OCI-LY7 (cell line): ENCODE data around the gene VAMP8. TPM values are rescaled to one million over a fixed set of nuclear protein-coding genes. Genes with fewer than 3 reads are reported as not detected.

Source experiments
- BruUV-seq: library from RNA; stranded (reverse); fragments of 400-500 nt; replicated peaks from 2 replicates; lab custom pipeline; 2021; lab: Mats Ljungman, UMichigan
- CTCF ChIA-PET: fragments of 300-600 bp; sonication (Branson Sonifier 250); formaldehyde crosslinking; loops from one replicate; lab custom pipeline; 2022; ENCODE audit warnings: antibody characterized with exemption; ENCODE audit not compliant: unreplicated experiment; lab: Charles Lee
- POLR2A ChIA-PET: fragments of 300-600 bp; sonication (Branson Sonifier 250); formaldehyde crosslinking; loops from one replicate; lab custom pipeline; 2022; ENCODE audit warnings: antibody characterized with exemption; lab: Charles Lee
- DNase-seq: peaks from one replicate; pipeline ENCODE4 v3.0.0-alpha.2; 2015; ENCODE audit warnings: low spot score
- H2AFZ ChIP-seq: fragments of 200-600 bp; sonication (generic), shearing (Covaris generic); 2 replicates; pipeline ENCODE4 v1.6.1; 2014; ENCODE audit warnings: mild to moderate bottlenecking, antibody characterized with exemption, low read length, moderate library complexity
- H3K27ac ChIP-seq: fragments of 200-600 bp; sonication (generic); 2 replicates; pipeline ENCODE4 v1.5.1; 2014; ENCODE audit warnings: mixed run types, low read depth, mild to moderate bottlenecking, moderate library complexity, low read length, inconsistent platforms; ENCODE audit not compliant: poor library complexity, severe bottlenecking
- H3K36me3 ChIP-seq: fragments of 200-600 bp; sonication (generic); 2 replicates; pipeline ENCODE4 v1.6.1; 2014; ENCODE audit warnings: mild to moderate bottlenecking, antibody characterized with exemption, low read length, moderate library complexity, mixed read lengths; ENCODE audit not compliant: insufficient read depth
- H3K4me1 ChIP-seq: fragments of 200-600 bp; sonication (generic); 2 replicates; pipeline ENCODE4 v1.5.1; 2014; ENCODE audit warnings: mild to moderate bottlenecking, low read length; ENCODE audit not compliant: insufficient read depth, poor library complexity, severe bottlenecking
- H3K4me2 ChIP-seq: fragments of 200-600 bp; sonication (generic); 2 replicates; pipeline ENCODE4 v1.6.1; 2014; ENCODE audit warnings: mild to moderate bottlenecking, low read length
- H3K4me3 ChIP-seq: fragments of 200-600 bp; sonication (generic); 2 replicates; pipeline ENCODE4 v1.5.1; 2014; ENCODE audit warnings: mild to moderate bottlenecking, low read depth, low read length; ENCODE audit not compliant: poor library complexity, severe bottlenecking
- H3K79me2 ChIP-seq: fragments of 200-600 bp; sonication (generic); 2 replicates; pipeline ENCODE4 v1.6.1; 2016; ENCODE audit warnings: low read depth, mild to moderate bottlenecking, low read length, moderate library complexity, mixed read lengths; ENCODE audit not compliant: insufficient read depth
- H3K9me2 ChIP-seq: fragments of 200-600 bp; sonication (generic); 2 replicates; pipeline ENCODE4 v1.6.1; 2016; ENCODE audit warnings: mild to moderate bottlenecking, low read length, mixed read lengths; ENCODE audit not compliant: insufficient read depth
- H3K9me3 ChIP-seq: fragments of 200-600 bp; sonication (generic); 2 replicates; pipeline ENCODE4 v1.6.1; 2014; ENCODE audit warnings: mild to moderate bottlenecking, mixed run types, low read length, mixed read lengths
- H4K20me1 ChIP-seq: fragments of 200-600 bp; sonication (generic); 2 replicates; pipeline ENCODE4 v1.6.1; 2014; ENCODE audit warnings: mild to moderate bottlenecking, antibody characterized with exemption, low read length, moderate library complexity, mixed read lengths; ENCODE audit not compliant: insufficient read depth
- EZH2phosphoT487 ChIP-seq: fragments of 200-600 bp; sonication (generic); IDR thresholded peaks from 2 replicates; pipeline ENCODE4 v1.6.1; 2018; ENCODE audit warnings: low read depth, borderline replicate concordance, mild to moderate bottlenecking, mixed run types, antibody characterized with exemption, low read length, moderate library complexity, mixed read lengths
- intact Hi-C: fragments of 100-400 bp; cut with micrococcal nuclease; formaldehyde crosslinking; loops from one replicate; pipeline ENCODE4 v1.10.0; 2022; ENCODE audit not compliant: unreplicated experiment
- total RNA-seq, 2 experiments: library from RNA; depleted of rRNA in 1 of 2; stranded (reverse); fragments of >200 nt in 1 of 2; shearing (Covaris generic) in 1 of 2; gene quantifications; 2 replicates each; pipeline ENCODE4 v1.2.3, GENCODE V29; 2014 to 2022
- TF ChIP-seq, protein P1 (sequence below): fragments of 200-600 bp; sonication (generic); conservative IDR thresholded peaks from 2 replicates; pipeline ENCODE4 v1.5.1; 2014; ENCODE audit warnings: mild to moderate bottlenecking, antibody characterized with exemption, low read length, moderate library complexity, mixed read lengths

The VAMP8 gene
- total RNA-seq, 2 experiments from 2014 or later = 112 to 152 TPM

GRCh38 chr2:85560812-85561279 is 16.5 kb upstream of the VAMP8 start:
- POLR2A ChIA-PET = interaction anchor here (0.7 to 2.7 kb wide), 10 partner anchors 10 to 583 kb away, joined by 3 to 29 read pairs (median 6); partner anchors contain the start of genes MAT2A, SH2D6, TGOLN2 and VAMP8
- Histone ChIP-seq H4K20me1 (no peaks in the 10 kb centered on the region), H3K9me2 (no peaks in the 10 kb centered on the region), H3K79me2 (peaks cover 13% of the 10 kb centered on the region), H3K4me1 (peaks cover 30% of the 10 kb centered on the region), H3K9me3 (no peaks in the 10 kb centered on the region), H3K4me2 (peak overlapping the region; percentile 98), H3K27ac (peak overlapping the region; percentile 65), H2AFZ (peak overlapping the region; percentile 33; the same call in 1 of the 2 replicates), H3K4me3 (peak overlapping the region; percentile 79), H3K36me3 (peaks cover 28% of the 10 kb centered on the region)
- CTCF ChIA-PET = interaction anchor here (0.5 to 1.3 kb wide), 3 partner anchors 34 to 141 kb away, joined by 3 to 5 read pairs (median 3); partner anchors contain the start of gene C2orf68
- DNase-seq = no peak
- BruUV-seq = no TSS peak
- intact Hi-C loops = loop anchor here (1.0 to 2.0 kb wide), 3 partner anchors 17 to 42 kb away; partner anchors contain the start of genes MAT2A and TMEM150A
- no peak for TF ChIP-seq EZH2phosphoT487
- TF ChIP-seq, protein P1, sequence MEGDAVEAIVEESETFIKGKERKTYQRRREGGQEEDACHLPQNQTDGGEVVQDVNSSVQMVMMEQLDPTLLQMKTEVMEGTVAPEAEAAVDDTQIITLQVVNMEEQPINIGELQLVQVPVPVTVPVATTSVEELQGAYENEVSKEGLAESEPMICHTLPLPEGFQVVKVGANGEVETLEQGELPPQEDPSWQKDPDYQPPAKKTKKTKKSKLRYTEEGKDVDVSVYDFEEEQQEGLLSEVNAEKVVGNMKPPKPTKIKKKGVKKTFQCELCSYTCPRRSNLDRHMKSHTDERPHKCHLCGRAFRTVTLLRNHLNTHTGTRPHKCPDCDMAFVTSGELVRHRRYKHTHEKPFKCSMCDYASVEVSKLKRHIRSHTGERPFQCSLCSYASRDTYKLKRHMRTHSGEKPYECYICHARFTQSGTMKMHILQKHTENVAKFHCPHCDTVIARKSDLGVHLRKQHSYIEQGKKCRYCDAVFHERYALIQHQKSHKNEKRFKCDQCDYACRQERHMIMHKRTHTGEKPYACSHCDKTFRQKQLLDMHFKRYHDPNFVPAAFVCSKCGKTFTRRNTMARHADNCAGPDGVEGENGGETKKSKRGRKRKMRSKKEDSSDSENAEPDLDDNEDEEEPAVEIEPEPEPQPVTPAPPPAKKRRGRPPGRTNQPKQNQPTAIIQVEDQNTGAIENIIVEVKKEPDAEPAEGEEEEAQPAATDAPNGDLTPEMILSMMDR = no peak

- TSS peak; percentile 96 for BruUV-seq
- peak; percentile 98 for DNase-seq
- peaks cover 30% of the 10 kb centered on the region for H3K4me1 ChIP-seq
- peak within 1 kb of the TSS; percentile 33 for H2AFZ ChIP-seq
- no peaks in the 10 kb centered on the region for H3K9me2 ChIP-seq
- H3K79me2 ChIP-seq = peaks cover 13% of the 10 kb centered on the region
- H3K27ac ChIP-seq = peak within 1 kb of the TSS; percentile 65
- peak within 1 kb of the TSS; percentile 98 for H3K4me2 ChIP-seq
- intact Hi-C loops = loop anchor here (1.0 to 2.0 kb wide), 3 partner anchors 17 to 41 kb away; partner anchors contain the start of genes MAT2A and TMEM150A
- H3K36me3 ChIP-seq = peaks cover 21% of the 10 kb centered on the region
- peak within 1 kb of the TSS; percentile 79 for H3K4me3 ChIP-seq
- ChIA-PET CTCF (interaction anchor here (0.8 to 1.3 kb wide), 2 partner anchors 33 to 142 kb away, joined by 3 to 5 read pairs; no protein-coding TSS in a partner anchor), POLR2A (interaction anchor here (0.5 to 2.7 kb wide), 14 partner anchors 10 to 632 kb away, joined by 3 to 29 read pairs (median 6); partner anchors contain the start of genes MAT2A, SH2D6, TGOLN2 and VAMP8)
- TF ChIP-seq EZH2phosphoT487 = no peak
- TF ChIP-seq, protein P1 = no peak
- no peaks in the 10 kb centered on the region for H3K9me3 ChIP-seq
- no peaks in the 10 kb centered on the region for H4K20me1 ChIP-seq
These were observed 15.8 kb upstream of the VAMP8 start, which contains the start of gene GGCX for GRCh38 chr2:85561280-85562212. Gene GGCX (minus strand): TSS chr2:85561493. CDS start chr2:85561428, 65 bp downstream.
